WTC11 (cell line): ENCODE measurements around the gene HMGXB3. TPM values are rescaled to one million over a fixed set of nuclear protein-coding genes. Genes with fewer than 3 reads are reported as not detected.

Experiments
- ATAC-seq: fragments of 200-7000 bp; cut with Tn5 transposase; 2 replicates; pipeline ENCODE4 v1.10.0; 2021; ENCODE audit warnings: mild to moderate bottlenecking, moderate library complexity
- CTCF ChIA-PET: fragments of 300-600 bp; sonication (Branson Sonifier 250); formaldehyde crosslinking; loops from one replicate; lab custom pipeline; 2021; ENCODE audit warnings: antibody characterized with exemption; lab: Charles Lee
- POLR2A ChIA-PET: fragments of 350-600 bp; sonication (Branson Sonifier 250); formaldehyde crosslinking; loops from one replicate; lab custom pipeline; 2021; ENCODE audit warnings: antibody characterized with exemption; lab: Charles Lee
- DNase-seq: peaks from one replicate; pipeline ENCODE4 v3.0.0; 2021; ENCODE audit warnings: low spot score
- H3K27ac Mint-ChIP-seq: 2 replicates; pipeline ENCODE4 v1.8.0; 2021; ENCODE audit warnings: mixed read lengths
- H3K27me3 Mint-ChIP-seq: 2 replicates; pipeline ENCODE4 v1.8.0; 2021; ENCODE audit warnings: low read depth, mild to moderate bottlenecking, moderate library complexity, mixed read lengths
- H3K36me3 Mint-ChIP-seq: 2 replicates; pipeline ENCODE4 v1.8.0; 2021; ENCODE audit warnings: mixed read lengths
- H3K4me1 Mint-ChIP-seq: 2 replicates; pipeline ENCODE4 v1.8.0; 2022; ENCODE audit warnings: mixed read lengths
- H3K4me3 Mint-ChIP-seq: 2 replicates; pipeline ENCODE4 v1.8.0; 2021; ENCODE audit warnings: mild to moderate bottlenecking, moderate library complexity, mixed read lengths
- H3K9me3 Mint-ChIP-seq: 2 replicates; pipeline ENCODE4 v1.8.0; 2021; ENCODE audit warnings: mixed read lengths
- AR ChIP-seq: fragments of 250-450 bp; sonication (Bioruptor Pico); IDR thresholded peaks from 2 replicates; pipeline ENCODE4 v1.9.0; 2021; ENCODE audit warnings: mild to moderate bottlenecking
- ELF4 ChIP-seq: sonication (generic); formaldehyde crosslinking; IDR thresholded peaks from 2 replicates; pipeline ENCODE4 v1.8.1; 2022; ENCODE audit warnings: low read depth, mild to moderate bottlenecking, moderate library complexity, missing genetic modification reagents
- EMX1 ChIP-seq: fragments of 250-450 bp; sonication (Bioruptor Pico); IDR thresholded peaks from 2 replicates; pipeline ENCODE4 v1.8.0; 2021; ENCODE audit warnings: mild to moderate bottlenecking
- FOXP1 ChIP-seq: sonication (generic); formaldehyde crosslinking; IDR thresholded peaks from 2 replicates; pipeline ENCODE4 v1.8.0; 2022; ENCODE audit warnings: missing genetic modification reagents, mild to moderate bottlenecking, moderate library complexity, borderline replicate concordance
- GABPB1 ChIP-seq: sonication (generic); formaldehyde crosslinking; IDR thresholded peaks from 2 replicates; pipeline ENCODE4 v1.8.1; 2023; ENCODE audit warnings: mild to moderate bottlenecking, missing genetic modification reagents
- GTF2I ChIP-seq: fragments of 250-450 bp; sonication (Bioruptor Pico); conservative IDR thresholded peaks from 2 replicates; pipeline ENCODE4 v1.4.0; 2021; ENCODE audit warnings: mild to moderate bottlenecking
- KAT7 ChIP-seq: sonication (generic); formaldehyde crosslinking; IDR thresholded peaks from 2 replicates; pipeline ENCODE4 v1.8.1; 2023; ENCODE audit warnings: missing genetic modification reagents, mild to moderate bottlenecking, borderline replicate concordance
- MAX ChIP-seq: sonication (generic); formaldehyde crosslinking; IDR thresholded peaks from 2 replicates; pipeline ENCODE4 v1.8.0; 2022; ENCODE audit warnings: mild to moderate bottlenecking, missing genetic modification reagents
- RELA ChIP-seq: sonication (generic); formaldehyde crosslinking; IDR thresholded peaks from 2 replicates; pipeline ENCODE4 v1.8.1; 2022; ENCODE audit warnings: missing genetic modification reagents, mild to moderate bottlenecking, borderline replicate concordance
- RORB ChIP-seq: fragments of 250-450 bp; sonication (Bioruptor Pico); IDR thresholded peaks from 2 replicates; pipeline ENCODE4 v1.9.0; 2021; ENCODE audit warnings: mild to moderate bottlenecking
- SP1 ChIP-seq: sonication (generic); formaldehyde crosslinking; conservative IDR thresholded peaks from 2 replicates; pipeline ENCODE4 v1.8.1; 2022; ENCODE audit warnings: missing genetic modification reagents
- STAT6 ChIP-seq: sonication (generic); formaldehyde crosslinking; conservative IDR thresholded peaks from 2 replicates; pipeline ENCODE4 v1.8.1; 2023; ENCODE audit warnings: mild to moderate bottlenecking, low read depth, missing genetic modification reagents, moderate library complexity
- ZBTB21 ChIP-seq: sonication (generic); formaldehyde crosslinking; IDR thresholded peaks from 2 replicates; pipeline ENCODE4 v1.8.1; 2023; ENCODE audit warnings: mild to moderate bottlenecking, missing genetic modification reagents, borderline replicate concordance
- ZNF219 ChIP-seq: sonication (generic); formaldehyde crosslinking; IDR thresholded peaks from 2 replicates; pipeline ENCODE4 v1.8.0; 2023; ENCODE audit warnings: missing genetic modification reagents, mild to moderate bottlenecking, borderline replicate concordance
- ZNF281 ChIP-seq: sonication (generic); formaldehyde crosslinking; IDR thresholded peaks from 2 replicates; pipeline ENCODE4 v1.8.0; 2023; ENCODE audit warnings: mild to moderate bottlenecking, missing genetic modification reagents
- ZNF532 ChIP-seq: fragments of 250-450 bp; sonication (Bioruptor Pico); IDR thresholded peaks from 2 replicates; pipeline ENCODE4 v1.9.0; 2021; ENCODE audit warnings: mild to moderate bottlenecking, borderline replicate concordance
- total RNA-seq: library from RNA; stranded (reverse); gene quantifications from 3 replicates; pipeline ENCODE4 v1.2.3, GENCODE V29; 2021
- TF ChIP-seq, protein P1 (sequence below): sonication (generic); formaldehyde crosslinking; IDR thresholded peaks from 2 replicates; pipeline ENCODE4 v1.8.1; 2022; ENCODE audit warnings: mild to moderate bottlenecking, missing genetic modification reagents, moderate library complexity, borderline replicate concordance

The HMGXB3 gene
- total RNA-seq, 1 experiment from 2014 or later = 31.6 TPM

DNA sequence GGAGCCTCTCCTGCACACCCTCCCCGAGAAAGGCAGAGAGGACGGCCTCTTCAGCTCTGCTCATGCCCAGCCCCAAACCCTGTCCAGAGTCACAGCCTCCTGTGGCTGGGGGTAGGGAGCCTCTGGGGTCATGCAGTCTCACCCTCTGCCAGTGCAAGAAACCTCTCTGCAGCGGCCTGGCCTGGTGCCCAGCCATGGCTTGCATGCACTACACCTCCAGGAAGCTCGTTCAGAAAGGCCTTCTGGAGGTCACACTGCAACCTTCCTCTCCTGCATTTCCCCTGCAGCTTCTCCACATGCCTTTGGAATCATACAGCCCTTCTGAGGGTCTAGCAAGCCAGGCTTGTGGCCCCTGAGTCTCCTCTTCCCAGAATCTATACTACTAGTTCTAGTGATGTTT lies 67.9 kb downstream of the HMGXB3 start (continued):
- TF ChIP-seq ZNF281 (CRISPR knock-in tag) (no peak), KAT7 (CRISPR knock-in tag) (no peak), FOXP1 (CRISPR knock-in tag) (no peak)

DNA sequence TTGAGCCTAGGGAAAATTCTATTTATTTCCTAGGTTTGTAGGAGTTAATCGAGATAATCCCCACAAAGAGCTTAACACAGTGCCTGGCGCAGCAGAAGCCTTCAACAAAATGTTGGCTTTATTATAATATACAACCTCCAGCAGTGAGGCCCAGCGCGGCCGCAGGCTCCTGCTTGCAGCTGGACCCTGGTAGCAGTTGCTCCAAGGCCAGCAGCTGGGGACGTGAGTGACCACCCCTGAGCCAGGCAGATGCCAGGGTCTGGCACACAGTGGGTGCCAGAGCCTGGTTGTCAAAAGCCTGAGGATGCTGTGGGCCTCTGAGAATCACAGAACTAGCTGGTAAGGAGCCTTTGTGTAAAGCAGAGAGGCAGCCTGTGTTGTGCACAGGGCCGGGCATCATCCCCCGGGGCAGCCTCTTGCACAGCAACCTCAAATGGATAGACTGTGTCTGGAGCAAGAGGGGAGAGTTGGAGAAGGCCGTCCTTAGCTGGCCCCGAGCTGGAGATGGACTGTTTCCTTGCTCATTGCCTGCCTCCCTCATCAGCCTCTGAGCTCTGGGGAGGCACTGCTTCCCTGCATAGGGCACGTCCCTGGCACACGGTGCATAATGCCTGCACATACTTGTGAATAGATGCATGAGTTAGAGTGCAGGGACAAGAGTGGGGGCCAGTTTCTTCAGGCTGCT lies 68.6 kb downstream of the HMGXB3 start:
- Mint-ChIP-seq H3K27me3 (no peaks in the 10 kb centered on the region), H3K4me1 (no peaks in the 10 kb centered on the region), H3K9me3 (no peaks in the 10 kb centered on the region), H3K27ac (no peak overlapping the region), H3K4me3 (no peak overlapping the region), H3K36me3 (no peaks in the 10 kb centered on the region)
- ATAC-seq (no peak), DNase-seq (no peak)
- ChIA-PET POLR2A (interaction anchor here (0.6 kb wide), 1 partner anchor 144 kb away, joined by 8 read pairs; no protein-coding TSS in a partner anchor), CTCF (interaction anchor here (0.8 to 3.0 kb wide), 7 partner anchors 24 to 110 kb away, joined by 3 to 7 read pairs (median 3); no protein-coding TSS in a partner anchor)
- TF ChIP-seq, protein P1, sequence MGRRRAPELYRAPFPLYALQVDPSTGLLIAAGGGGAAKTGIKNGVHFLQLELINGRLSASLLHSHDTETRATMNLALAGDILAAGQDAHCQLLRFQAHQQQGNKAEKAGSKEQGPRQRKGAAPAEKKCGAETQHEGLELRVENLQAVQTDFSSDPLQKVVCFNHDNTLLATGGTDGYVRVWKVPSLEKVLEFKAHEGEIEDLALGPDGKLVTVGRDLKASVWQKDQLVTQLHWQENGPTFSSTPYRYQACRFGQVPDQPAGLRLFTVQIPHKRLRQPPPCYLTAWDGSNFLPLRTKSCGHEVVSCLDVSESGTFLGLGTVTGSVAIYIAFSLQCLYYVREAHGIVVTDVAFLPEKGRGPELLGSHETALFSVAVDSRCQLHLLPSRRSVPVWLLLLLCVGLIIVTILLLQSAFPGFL (CRISPR knock-in tag) = no peak
- TF ChIP-seq ELF4 (no peak), GTF2I (CRISPR knock-in tag) (no peak), ZNF281 (CRISPR knock-in tag) (no peak), STAT6 (CRISPR knock-in tag) (no peak), ZNF532 (CRISPR knock-in tag) (no peak), MAX (CRISPR knock-in tag) (no peak), ZNF219 (CRISPR knock-in tag) (no peak), GABPB1 (no peak), EMX1 (CRISPR knock-in tag) (no peak), SP1 (no peak), RORB (CRISPR knock-in tag) (no peak), RELA (no peak), ZBTB21 (no peak), AR (no peak)
